GM12872 (cell line): ENCODE measurements around the gene DMBX1.

Source experiments
- TF ChIP-seq, protein P1 (sequence below): IDR thresholded peaks from 3 replicates; pipeline ENCODE4 v1.5.1; 2011; ENCODE audit warnings: low read depth, mild to moderate bottlenecking, low read length, moderate library complexity; ENCODE audit not compliant: insufficient read depth

The DMBX1 gene

DNA sequence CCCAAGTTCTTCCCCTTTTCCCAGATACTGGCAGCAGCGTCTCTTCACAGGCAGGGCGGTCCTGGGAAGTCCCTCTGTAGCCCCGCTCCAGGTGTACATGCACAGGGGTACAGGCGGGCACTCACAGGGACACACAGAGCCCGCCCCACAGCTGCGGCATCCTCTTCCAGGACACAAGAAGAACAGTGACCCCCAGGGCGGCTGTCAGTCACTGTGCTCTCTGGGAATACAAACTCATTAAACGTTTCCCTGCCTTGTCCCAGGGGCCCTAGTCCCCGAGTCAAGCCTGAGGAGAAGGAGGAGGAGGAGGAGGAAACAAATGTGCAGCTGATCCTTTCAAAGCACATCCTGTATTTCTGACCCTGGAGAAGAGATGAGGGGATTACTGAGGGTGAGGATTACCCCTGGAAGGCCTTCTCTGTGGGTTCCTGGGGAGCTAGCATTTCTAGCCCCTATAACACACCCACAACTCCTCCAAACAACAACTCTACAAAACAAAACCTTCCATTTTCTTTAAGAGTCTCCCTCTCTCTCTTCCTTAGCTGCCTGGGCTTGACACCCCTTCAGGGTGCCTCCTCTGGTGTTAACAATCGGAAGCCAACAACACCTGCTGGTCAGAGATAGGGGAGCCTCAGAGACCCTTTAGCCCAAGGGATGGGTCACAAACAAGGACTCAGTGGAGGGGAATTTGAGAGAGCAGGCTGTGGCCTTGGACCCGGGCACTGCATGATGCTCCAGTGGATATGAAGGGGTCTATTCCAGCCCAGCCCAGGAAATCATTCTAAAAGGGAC lies 28.4 kb upstream of the DMBX1 start:
- TF ChIP-seq, protein P1, sequence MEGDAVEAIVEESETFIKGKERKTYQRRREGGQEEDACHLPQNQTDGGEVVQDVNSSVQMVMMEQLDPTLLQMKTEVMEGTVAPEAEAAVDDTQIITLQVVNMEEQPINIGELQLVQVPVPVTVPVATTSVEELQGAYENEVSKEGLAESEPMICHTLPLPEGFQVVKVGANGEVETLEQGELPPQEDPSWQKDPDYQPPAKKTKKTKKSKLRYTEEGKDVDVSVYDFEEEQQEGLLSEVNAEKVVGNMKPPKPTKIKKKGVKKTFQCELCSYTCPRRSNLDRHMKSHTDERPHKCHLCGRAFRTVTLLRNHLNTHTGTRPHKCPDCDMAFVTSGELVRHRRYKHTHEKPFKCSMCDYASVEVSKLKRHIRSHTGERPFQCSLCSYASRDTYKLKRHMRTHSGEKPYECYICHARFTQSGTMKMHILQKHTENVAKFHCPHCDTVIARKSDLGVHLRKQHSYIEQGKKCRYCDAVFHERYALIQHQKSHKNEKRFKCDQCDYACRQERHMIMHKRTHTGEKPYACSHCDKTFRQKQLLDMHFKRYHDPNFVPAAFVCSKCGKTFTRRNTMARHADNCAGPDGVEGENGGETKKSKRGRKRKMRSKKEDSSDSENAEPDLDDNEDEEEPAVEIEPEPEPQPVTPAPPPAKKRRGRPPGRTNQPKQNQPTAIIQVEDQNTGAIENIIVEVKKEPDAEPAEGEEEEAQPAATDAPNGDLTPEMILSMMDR: no peak

DNA sequence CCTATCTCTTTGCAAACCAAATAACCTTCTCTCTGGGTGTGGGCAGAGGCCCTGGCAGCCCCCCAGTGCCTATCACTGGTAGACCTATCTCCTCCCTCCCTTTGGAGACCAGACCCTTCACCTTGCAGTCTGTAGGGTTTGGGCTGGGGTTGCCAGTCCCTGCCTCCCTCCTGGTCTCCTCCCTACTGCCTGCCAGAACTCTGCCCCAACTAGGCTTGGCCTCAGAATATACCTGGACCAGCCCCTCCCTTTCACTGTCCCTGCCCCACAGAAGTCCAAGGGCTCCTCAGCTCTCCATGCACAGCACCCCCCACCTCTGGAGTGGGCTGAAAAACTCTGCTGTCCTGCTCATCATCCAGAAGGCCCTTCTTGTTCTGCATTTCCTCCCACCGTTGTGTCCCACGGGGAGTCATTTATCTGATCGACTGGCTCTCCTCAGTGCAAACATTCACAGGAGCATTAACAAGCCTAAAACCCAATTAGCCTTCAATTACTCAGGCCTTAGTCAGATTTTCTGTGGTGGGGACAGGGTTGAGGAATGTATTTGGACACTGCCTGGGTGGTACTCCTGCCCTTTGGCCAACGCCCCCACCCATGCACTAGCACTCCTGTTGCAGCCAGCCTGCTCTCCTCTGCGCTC lies 27.7 kb upstream of the DMBX1 start:
- TF ChIP-seq, protein P1: no peak

DNA sequence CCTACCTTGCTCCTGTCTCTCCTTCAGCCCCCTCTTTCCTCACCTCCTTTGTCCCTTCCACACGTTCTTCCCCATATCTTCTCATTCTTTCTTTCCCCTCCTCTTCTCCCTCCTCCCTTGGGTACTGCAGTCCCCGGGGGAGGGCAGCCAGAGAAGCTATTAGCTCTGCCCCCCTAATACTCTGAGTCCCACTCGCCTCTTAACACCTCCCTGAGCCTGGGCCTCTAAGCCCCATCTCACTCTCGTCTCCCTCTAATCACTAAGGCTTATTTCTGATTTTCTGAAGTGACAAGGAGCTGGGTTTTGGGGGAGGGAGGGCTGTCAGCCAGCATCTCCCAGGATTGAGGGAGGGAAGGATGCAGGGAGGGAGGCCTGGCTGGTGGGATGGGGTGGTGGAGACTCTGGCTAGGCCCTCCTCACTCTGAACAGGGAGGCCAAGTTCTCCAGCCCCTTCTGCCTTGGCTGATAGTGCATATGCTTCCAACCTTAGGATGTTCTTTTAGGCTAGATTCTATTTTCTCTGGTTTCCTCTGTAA lies 25.6 kb upstream of the DMBX1 start:
- TF ChIP-seq, protein P1: no peak

DNA sequence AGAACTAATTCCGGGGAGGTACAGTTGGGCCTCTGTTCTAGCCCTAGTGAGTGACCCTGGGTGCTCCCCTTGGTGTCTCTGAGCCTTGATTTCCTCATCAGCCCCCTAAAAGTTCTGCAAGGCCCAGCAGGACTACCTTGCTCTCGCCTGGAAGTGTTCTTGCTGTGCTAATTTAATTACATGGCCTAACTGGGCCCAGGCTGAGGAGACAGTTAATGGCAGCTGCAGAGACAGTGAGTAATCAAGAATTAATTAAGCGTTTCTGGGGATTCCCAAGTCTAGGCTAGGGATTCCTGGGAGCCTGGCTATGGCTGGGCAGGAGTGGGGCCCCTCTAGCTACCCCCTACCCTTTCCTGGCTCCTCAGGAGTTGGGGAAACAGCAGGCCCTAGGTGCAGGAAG lies 24.7 kb upstream of the DMBX1 start:
- TF ChIP-seq, protein P1: no peak

DNA sequence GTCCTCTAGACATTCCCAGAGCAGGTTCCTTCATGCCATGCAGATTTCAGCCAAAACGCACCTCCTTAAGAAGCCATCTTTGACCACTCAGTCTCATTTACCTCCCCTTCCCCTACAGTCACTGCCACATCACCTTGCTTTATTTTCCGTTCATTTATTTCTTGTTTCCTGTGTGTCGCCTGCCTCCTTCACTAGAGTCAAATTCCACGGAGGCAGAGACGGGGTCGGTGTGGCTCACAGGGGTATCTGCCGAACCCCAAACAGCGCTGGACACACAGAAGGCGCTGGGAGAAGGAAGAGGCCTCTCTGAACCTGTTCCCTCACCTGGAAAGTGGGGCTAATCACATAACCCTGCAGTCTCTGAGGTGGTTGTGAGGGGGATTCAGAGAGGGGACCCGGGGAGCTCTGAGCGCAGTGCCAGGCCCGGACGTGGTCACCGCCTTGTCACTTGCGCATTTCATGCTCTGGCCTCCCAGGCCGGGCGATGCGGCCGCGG lies 23.6 kb upstream of the DMBX1 start:
- TF ChIP-seq, protein P1: no peak

DNA sequence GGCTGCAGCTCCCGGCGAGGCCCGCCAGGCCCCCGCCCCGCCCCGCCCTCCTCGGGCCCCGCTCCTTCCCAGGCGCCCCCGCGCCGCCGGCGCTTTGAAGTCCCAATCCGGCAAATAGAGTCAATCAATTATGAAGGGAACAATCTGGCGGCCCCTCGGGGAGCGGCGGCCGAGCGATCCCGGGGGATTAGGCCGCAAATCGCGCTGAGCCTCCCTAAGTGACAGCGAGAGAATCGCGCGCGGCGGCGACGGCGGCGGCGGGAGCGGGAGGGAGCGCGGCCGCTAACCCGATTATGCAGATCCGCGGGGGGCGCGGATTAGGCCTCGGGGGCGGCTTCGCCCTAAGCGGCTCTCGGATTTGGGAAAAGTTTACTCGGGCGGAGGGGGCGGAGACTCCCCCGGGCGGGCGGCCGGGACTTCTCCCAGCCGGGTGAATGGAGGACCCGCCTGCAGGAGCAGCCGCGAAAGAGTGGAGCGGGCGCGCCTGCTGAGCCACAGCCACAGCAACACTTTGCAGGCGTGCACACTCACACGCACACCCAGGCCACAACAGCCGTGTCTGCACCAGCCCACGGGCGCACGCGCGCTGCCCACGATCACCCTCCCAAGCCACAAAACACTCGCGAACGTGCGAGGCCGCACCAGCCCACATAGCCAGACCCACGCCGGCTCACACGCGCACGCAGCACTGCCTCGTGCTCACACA lies 23.0 kb upstream of the DMBX1 start:
- TF ChIP-seq, protein P1: no peak

DNA sequence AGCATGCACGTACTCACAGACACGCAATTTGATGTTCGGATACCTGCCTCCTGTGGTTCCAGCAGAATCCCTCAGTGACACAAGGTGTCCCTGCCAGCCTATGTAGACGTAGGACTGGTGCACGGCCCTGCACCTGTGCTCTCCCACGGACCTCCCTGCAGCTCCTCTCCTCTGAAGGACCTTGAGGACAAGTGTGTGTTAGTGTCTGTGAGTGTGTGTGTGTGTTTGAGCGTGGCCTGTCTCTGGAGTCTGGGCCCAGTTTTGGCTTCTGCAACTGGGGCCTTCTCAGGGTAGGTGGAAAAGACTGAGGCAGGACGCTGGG lies 22.5 kb upstream of the DMBX1 start:
- TF ChIP-seq, protein P1: no peak
